Spinal cord (tissue), 10 donors: ENCODE data around the gene KCNQ5. TPM values are rescaled to one million over a fixed set of nuclear protein-coding genes. Genes with fewer than 3 reads are reported as not detected.

ENCODE experiments used
- DNase-seq, 6 donors: peaks; one replicate each; pipeline versions ENCODE4 v3.0.0 to v3.0.0-alpha.2; 2013 to 2015; ENCODE audit warnings: low spot score in 6 of 6, low read depth in 4 of 6
- H3K27ac ChIP-seq: one replicate; pipeline ENCODE4 v1.5.1; 2013; ENCODE audit warnings: low read depth, low read length, control low read depth
- H3K27me3 ChIP-seq: one replicate; pipeline ENCODE4 v1.6.1; 2013; ENCODE audit warnings: low read length; ENCODE audit not compliant: control insufficient read depth, insufficient read depth
- H3K36me3 ChIP-seq: one replicate; pipeline ENCODE4 v1.6.1; 2013; ENCODE audit warnings: low read length; ENCODE audit not compliant: control insufficient read depth, insufficient read depth
- H3K4me1 ChIP-seq: one replicate; pipeline ENCODE4 v1.6.1; 2013; ENCODE audit warnings: low read length; ENCODE audit not compliant: control insufficient read depth, insufficient read depth
- H3K4me3 ChIP-seq: one replicate; pipeline ENCODE4 v1.5.1; 2013; ENCODE audit warnings: low read depth, low read length, control low read depth
- H3K9me3 ChIP-seq: one replicate; pipeline ENCODE4 v1.6.1; 2013; ENCODE audit warnings: low read length; ENCODE audit not compliant: control insufficient read depth, insufficient read depth
- WGBS: methylation state at CpG from one replicate; pipeline ENCODE4 v1.1.5; 2013; ENCODE audit warnings: missing lambda C conversion rate; ENCODE audit not compliant: insufficient coverage; 5-methylcytosine and 5-hydroxymethylcytosine counted together
- polyA plus RNA-seq, 2 donors: library from polyadenylated mRNA; unstranded; fragments of 120-200 nt; gene quantifications; one replicate each; pipeline ENCODE4 v1.2.1, GENCODE V29; 2013; ENCODE audit not compliant: insufficient read length in 2 of 2
- total RNA-seq, 2 donors: library from RNA; depleted of rRNA in 1 of 2; stranded (reverse); fragments of 120-200 nt in 1 of 2; fragments of >200 nt in 1 of 2; gene quantifications; one replicate each; pipeline versions ENCODE4 v1.2.3 to v1.2.4, GENCODE V29; 2013 to 2014
- donor health status: healthy.

KCNQ5 gene
- total and polyA plus RNA-seq, 4 donors: 2.4 to 9.2 (median 6.5) TPM

DNA sequence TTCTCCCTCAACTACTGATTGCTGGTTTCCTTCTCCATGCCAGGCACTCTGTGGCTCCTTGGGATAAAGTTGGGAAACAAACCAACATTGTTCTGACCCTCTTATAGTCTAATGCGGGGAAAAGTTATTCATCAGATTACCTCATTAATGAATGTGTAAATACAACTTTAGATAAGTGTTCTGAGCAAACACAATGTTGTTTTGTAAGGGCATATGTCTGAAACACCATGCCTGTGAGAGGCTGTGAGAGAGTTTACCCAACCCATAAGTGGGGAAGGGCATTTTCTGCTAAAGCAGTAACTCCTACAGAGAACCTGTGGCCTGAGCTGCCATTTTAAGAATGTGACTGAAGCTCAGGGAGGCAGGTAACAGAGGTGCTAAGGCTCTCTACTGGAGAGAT lies 319.9 kb downstream of the KCNQ5 start:
- no peak for DNase-seq
- WGBS: no CpG with 5 or more reads among the region's 1 CpG
- H3K36me3 ChIP-seq: no peaks in the 10 kb centered on the region

DNA sequence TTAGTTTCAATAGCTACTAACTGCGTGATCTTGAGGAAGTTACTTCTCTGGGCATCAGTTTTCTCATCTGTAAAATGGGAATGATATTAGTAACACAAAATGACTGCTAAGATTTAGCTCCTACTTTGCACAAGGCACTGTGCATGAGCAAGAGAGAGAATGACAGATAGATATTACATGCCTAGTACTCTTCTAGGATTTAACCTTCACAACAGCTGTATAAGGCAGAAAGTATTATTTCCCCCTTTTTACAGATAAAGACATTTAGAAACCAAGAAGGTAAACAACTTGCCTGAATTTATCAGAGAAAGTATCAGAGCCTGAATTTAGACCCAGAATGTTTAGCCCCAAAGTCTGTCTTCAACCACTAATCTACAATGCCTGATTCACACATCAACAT lies 321.8 kb downstream of the KCNQ5 start:
- no CpG with 5 or more reads among the region's 1 CpG for WGBS
- no peak overlapping the region for H3K4me3 ChIP-seq
- H3K4me1 ChIP-seq: no peaks in the 10 kb centered on the region
- H3K27me3 ChIP-seq: no peaks in the 10 kb centered on the region
- H3K9me3 ChIP-seq: no peaks in the 10 kb centered on the region
- DNase-seq: no peak
- no peak overlapping the region for H3K27ac ChIP-seq
- no peaks in the 10 kb centered on the region for H3K36me3 ChIP-seq

More for the DNA sequence above, 319.9 kb downstream of the KCNQ5 start:
- Histone ChIP-seq H3K4me3 (no peak overlapping the region), H3K27me3 (no peaks in the 10 kb centered on the region), H3K4me1 (no peaks in the 10 kb centered on the region), H3K9me3 (no peaks in the 10 kb centered on the region), H3K27ac (no peak overlapping the region)

- Histone ChIP-seq H3K36me3 (no peaks in the 10 kb centered on the region), H3K9me3 (no peaks in the 10 kb centered on the region), H3K27me3 (no peaks in the 10 kb centered on the region), H3K27ac (no peak overlapping the region), H3K4me1 (no peaks in the 10 kb centered on the region), H3K4me3 (no peak overlapping the region)
- DNase-seq: no peak
- WGBS: no CpG with 5 or more reads among the region's 2 CpGs
Measured at GRCh38 chr6:72944660-72945059, 322.8 kb downstream of the KCNQ5 start.

DNA sequence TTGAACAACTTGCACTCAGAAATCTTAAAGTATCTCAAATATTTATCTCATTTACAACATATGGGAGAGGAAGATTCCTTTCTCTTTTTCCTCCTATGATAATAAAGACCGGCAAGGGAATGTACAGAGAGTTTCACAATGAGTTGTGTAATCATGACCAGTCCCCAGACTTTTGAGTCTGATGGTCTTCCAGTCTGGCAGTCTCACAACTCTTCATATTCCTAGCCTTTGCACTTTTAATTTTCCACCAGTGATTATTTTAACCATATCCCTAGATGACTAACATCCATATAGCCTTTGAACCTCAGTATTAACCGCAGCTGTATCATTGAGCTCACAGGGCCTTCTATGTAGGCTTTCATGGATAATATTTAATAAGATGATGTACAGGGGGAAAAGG lies 324.9 kb downstream of the KCNQ5 start:
- no CpG with 5 or more reads among the region's 2 CpGs for WGBS
- no peaks in the 10 kb centered on the region for H3K27me3 ChIP-seq
- no peaks in the 10 kb centered on the region for H3K4me1 ChIP-seq
- no peak overlapping the region for H3K27ac ChIP-seq
- no peaks in the 10 kb centered on the region for H3K9me3 ChIP-seq
- DNase-seq: no peak
- H3K4me3 ChIP-seq: no peak overlapping the region
- H3K36me3 ChIP-seq: no peaks in the 10 kb centered on the region

- Histone ChIP-seq H3K4me3 (no peak overlapping the region), H3K27me3 (no peaks in the 10 kb centered on the region), H3K9me3 (no peaks in the 10 kb centered on the region), H3K36me3 (no peaks in the 10 kb centered on the region), H3K27ac (no peak overlapping the region), H3K4me1 (no peaks in the 10 kb centered on the region)
- no peak for DNase-seq
- WGBS: no CpG with 5 or more reads among the region's 1 CpG
Measured at GRCh38 chr6:72947534-72947933, 325.7 kb downstream of the KCNQ5 start.

- WGBS: no CpG with 5 or more reads among the region's 1 CpG
- DNase-seq: no peak
- Histone ChIP-seq H3K36me3 (no peaks in the 10 kb centered on the region), H3K4me3 (no peak overlapping the region), H3K9me3 (no peaks in the 10 kb centered on the region), H3K4me1 (no peaks in the 10 kb centered on the region), H3K27me3 (no peaks in the 10 kb centered on the region), H3K27ac (no peak overlapping the region)
Measured at GRCh38 chr6:72948153-72948552, 326.3 kb downstream of the KCNQ5 start.

GRCh38 chr6:72950114-72950860 lies 328.4 kb downstream of the KCNQ5 start:
- H3K27me3 ChIP-seq: no peaks in the 10 kb centered on the region
- no peak overlapping the region for H3K4me3 ChIP-seq
- 94% methylated on average over 2 of the region's 6 CpGs for WGBS
- H3K4me1 ChIP-seq: no peaks in the 10 kb centered on the region
- H3K9me3 ChIP-seq: no peaks in the 10 kb centered on the region
- H3K36me3 ChIP-seq: no peaks in the 10 kb centered on the region
- H3K27ac ChIP-seq: no peak overlapping the region
- DNase-seq: no peak

DNA sequence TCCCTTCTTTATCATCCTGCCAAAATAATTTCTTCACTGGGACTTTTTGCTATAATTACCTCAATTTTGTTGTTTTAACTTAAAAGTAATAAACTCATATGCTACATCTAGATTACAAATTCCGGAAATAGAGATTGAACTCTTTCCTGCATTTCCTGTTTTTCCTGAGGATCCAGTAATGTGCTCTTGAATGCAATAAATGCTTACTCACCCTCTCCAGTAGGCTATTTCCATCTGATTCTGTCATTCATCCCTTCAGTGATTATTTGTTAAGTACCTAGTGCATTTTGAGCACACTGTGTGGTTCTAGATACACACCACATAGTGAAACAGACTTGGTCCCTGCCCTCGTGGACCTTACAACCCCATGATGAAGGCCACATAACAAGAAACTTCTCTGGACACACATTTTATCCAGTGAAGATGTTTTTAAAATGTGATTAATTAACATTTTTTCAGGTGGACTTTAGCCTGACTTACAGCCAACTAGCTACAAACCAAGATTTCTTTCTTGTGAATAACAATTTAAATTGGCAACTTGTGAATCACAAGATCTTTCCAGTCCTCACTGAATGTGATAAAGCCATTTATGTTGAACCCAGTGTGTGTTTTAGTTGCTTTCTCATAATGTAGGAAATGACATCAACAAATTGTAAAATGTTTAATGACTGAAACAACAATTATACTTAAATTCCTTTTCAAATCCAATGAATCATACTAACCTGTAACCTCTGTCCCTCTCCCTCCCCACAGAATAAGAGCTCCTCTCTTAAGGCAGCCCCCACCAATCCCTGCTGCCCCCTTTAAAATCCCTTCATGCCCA lies 331.2 kb downstream of the KCNQ5 start:
- Histone ChIP-seq H3K27me3 (no peaks in the 10 kb centered on the region), H3K4me1 (no peaks in the 10 kb centered on the region), H3K36me3 (no peaks in the 10 kb centered on the region), H3K4me3 (no peak overlapping the region), H3K9me3 (no peaks in the 10 kb centered on the region), H3K27ac (no peak overlapping the region)
- no CpG with 5 or more reads among the region's 2 CpGs for WGBS
- no peak for DNase-seq

DNA sequence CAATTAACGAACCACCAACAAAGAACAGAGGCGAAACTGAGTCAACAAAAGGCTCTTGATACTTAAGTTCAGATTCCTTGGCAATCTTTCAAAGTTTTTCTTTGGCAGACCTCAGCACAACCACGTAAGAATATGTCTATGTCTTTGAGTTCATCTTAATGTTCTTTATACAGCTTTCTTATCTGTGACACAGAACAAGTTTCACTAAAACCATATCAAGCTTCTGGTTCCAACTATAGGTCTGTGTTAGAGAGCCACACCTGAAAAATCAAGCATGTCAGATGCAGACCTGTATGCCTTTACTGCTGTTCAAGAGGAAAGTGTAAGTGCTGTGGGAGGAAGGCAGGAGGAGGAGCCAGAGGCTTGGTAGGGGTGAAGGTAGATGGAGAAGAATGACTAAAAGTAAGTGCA lies 332.1 kb downstream of the KCNQ5 start:
- Histone ChIP-seq H3K4me1 (no peaks in the 10 kb centered on the region), H3K36me3 (no peaks in the 10 kb centered on the region), H3K4me3 (no peak overlapping the region), H3K27ac (no peak overlapping the region), H3K9me3 (no peaks in the 10 kb centered on the region), H3K27me3 (no peaks in the 10 kb centered on the region)
- WGBS: no CpG with 5 or more reads among the region's 3 CpGs
- no peak for DNase-seq

GRCh38 chr6:72954716-72955115 lies 332.9 kb downstream of the KCNQ5 start:
- H3K36me3 ChIP-seq: no peaks in the 10 kb centered on the region
- no peak overlapping the region for H3K27ac ChIP-seq
- no peaks in the 10 kb centered on the region for H3K9me3 ChIP-seq
- no CpG with 5 or more reads among the region's 4 CpGs for WGBS
- peak in 2 of 6 donors; percentile 49 to 86 for DNase-seq
- H3K4me3 ChIP-seq: no peak overlapping the region
- no peaks in the 10 kb centered on the region for H3K27me3 ChIP-seq
- H3K4me1 ChIP-seq: no peaks in the 10 kb centered on the region
